K562 (cell line): Measurements from ENCODE around the gene TSPAN18. TPM values are rescaled to one million over a fixed set of nuclear protein-coding genes. Genes with fewer than 3 reads are reported as not detected.

Source experiments
- ATAC-seq: fragments of 200-7000 bp; cut with Tn5 transposase; 3 replicates; pipeline ENCODE4 v1.9.1; 2020; ENCODE audit warnings: moderate library complexity
- BruUV-seq: library from RNA; stranded (reverse); fragments of 400-500 nt; replicated peaks from 2 replicates; lab custom pipeline; 2021; lab: Mats Ljungman, UMichigan
- CTCF ChIA-PET: fragments of 300-600 bp; formaldehyde crosslinking; extraction: SDS; loops from one replicate; lab custom pipeline; 2021; ENCODE audit warnings: low intra/inter-chr PET ratio; lab: Yijun Ruan, JAX
- POLR2A ChIA-PET: fragments of 300-600, 350-650 bp; sonication (Branson Sonifier 250); formaldehyde crosslinking; extraction: SDS; loops from one replicate; lab custom pipeline; 2021; ENCODE audit warnings: antibody characterized with exemption, inconsistent platforms; lab: Yijun Ruan, JAX
- DNase-seq, 4 experiments: peaks; one replicate each; pipeline versions ENCODE4 v3.0.0 to v3.0.0-alpha.2; 2011 to 2018; ENCODE audit warnings: low spot score in 3 of 4, mixed read lengths in 3 of 4; ENCODE audit errors: extremely low read depth in 1 of 4
- FAIRE-seq: peaks from 2 replicates; lab custom pipeline; 2011; peaks lifted over from hg19 to GRCh38; lab: Jason Lieb, UNC
- H2AFZ ChIP-seq: 2 replicates; pipeline ENCODE4 v1.6.0; 2011; ENCODE audit warnings: low read depth, low read length, control low read depth, inconsistent platforms
- H3K27ac ChIP-seq: fragments of 200-600 bp; 3 replicates; pipeline ENCODE4 v1.8.0; 2011; ENCODE audit warnings: low read depth, mild to moderate bottlenecking, control low read depth, inconsistent platforms, low read length, moderate library complexity, mixed read lengths; ENCODE audit errors: extremely low read depth
- H3K27me3 ChIP-seq, 2 experiments: fragments of 300-600 bp in 1 of 2; 2 replicates in 1 of 2; 3 replicates in 1 of 2; pipeline versions ENCODE4 v1.6.0 to v1.8.0; 2011; ENCODE audit warnings: inconsistent platforms in 2 of 2, low read length in 2 of 2, mild to moderate bottlenecking in 1 of 2, mixed read lengths in 1 of 2, moderate library complexity in 1 of 2; ENCODE audit not compliant: control insufficient read depth in 2 of 2, insufficient read depth in 2 of 2
- H3K36me3 ChIP-seq: fragments of 300-600 bp; 3 replicates; pipeline ENCODE4 v1.8.0; 2011; ENCODE audit warnings: mild to moderate bottlenecking, low read length, inconsistent platforms; ENCODE audit not compliant: control insufficient read depth, insufficient read depth
- H3K4me1 ChIP-seq, 2 experiments: fragments of 200-600 bp in 1 of 2; replicated peaks in 1 of 2; 2 replicates in 1 of 2; 3 replicates in 1 of 2; pipeline versions ENCODE4 v1.5.1 to v1.8.0; 2011; ENCODE audit warnings: inconsistent platforms in 2 of 2, low read length in 2 of 2, mild to moderate bottlenecking in 1 of 2, mixed read lengths in 1 of 2, moderate library complexity in 1 of 2; ENCODE audit not compliant: control insufficient read depth in 2 of 2, insufficient read depth in 2 of 2
- H3K4me2 ChIP-seq: 2 replicates; pipeline ENCODE4 v1.6.1; 2011; ENCODE audit warnings: low read length, control low read depth, inconsistent platforms, mixed read lengths; ENCODE audit not compliant: insufficient read depth
- H3K4me3 ChIP-seq: fragments of 200-600 bp; sonication (generic), shearing (Covaris generic); 2 replicates; pipeline ENCODE4 v1.5.1; 2016; ENCODE audit warnings: control low read depth, inconsistent platforms
- H3K79me2 ChIP-seq: fragments of 200-600 bp; 3 replicates; pipeline ENCODE4 v1.8.0; 2011; ENCODE audit warnings: low read length, inconsistent platforms; ENCODE audit not compliant: control insufficient read depth, insufficient read depth
- H3K9ac ChIP-seq, 2 experiments: 2 replicates each; pipeline versions ENCODE4 v1.6.0 to v1.6.1; 2011; ENCODE audit warnings: low read depth in 2 of 2, low read length in 2 of 2, control low read depth in 1 of 2, inconsistent platforms in 1 of 2, mild to moderate bottlenecking in 1 of 2, mixed read lengths in 1 of 2; ENCODE audit not compliant: insufficient read depth in 1 of 2
- H3K9me1 ChIP-seq: one replicate; pipeline ENCODE4 v1.6.0; 2011; ENCODE audit warnings: inconsistent platforms, mild to moderate bottlenecking, low read length, moderate library complexity; ENCODE audit not compliant: control insufficient read depth, insufficient read depth
- H3K9me3 ChIP-seq: replicated peaks from 2 replicates; pipeline ENCODE4 v1.5.1; 2011; ENCODE audit warnings: low read depth, low read length, inconsistent platforms; ENCODE audit not compliant: control insufficient read depth, insufficient read depth
- H4K20me1 ChIP-seq: replicated peaks from 2 replicates; pipeline ENCODE4 v1.6.1; 2011; ENCODE audit warnings: low read length, inconsistent platforms, mixed read lengths; ENCODE audit not compliant: control insufficient read depth, insufficient read depth
- CC2D1A ChIP-seq: fragments of 450-650 bp; IDR thresholded peaks from 2 replicates; pipeline ENCODE4 v1.6.1; 2017; ENCODE audit warnings: mild to moderate bottlenecking
- HNRNPH1 ChIP-seq: fragments of 200-400 bp; formaldehyde crosslinking; optimal IDR thresholded peaks from 2 replicates; pipeline ENCODE3; 2017; ENCODE audit warnings: low read depth, mild to moderate bottlenecking, low read length, moderate library complexity
- ILK ChIP-seq: fragments of 450-650 bp; IDR thresholded peaks from 2 replicates; pipeline ENCODE4 v1.6.1; 2016; ENCODE audit warnings: missing genetic modification characterization, low read depth, mild to moderate bottlenecking, missing compliant biosample characterization, moderate library complexity, borderline replicate concordance
- NCOA2 ChIP-seq, 2 experiments: fragments of 450-650 bp; IDR thresholded peaks; 2 replicates each; pipeline ENCODE4 v1.6.1; 2018; ENCODE audit warnings: mild to moderate bottlenecking in 2 of 2, moderate library complexity in 1 of 2; ENCODE audit not compliant: partially characterized antibody in 2 of 2
- NUFIP1 ChIP-seq: fragments of 450-650 bp; IDR thresholded peaks from 2 replicates; pipeline ENCODE4 v1.6.1; 2018; ENCODE audit not compliant: partially characterized antibody
- RFX1 ChIP-seq: fragments of 450-650 bp; IDR thresholded peaks from 2 replicates; pipeline ENCODE4 v1.6.1; 2016; ENCODE audit warnings: mild to moderate bottlenecking, moderate library complexity
- RFX5 ChIP-seq: IDR thresholded peaks from 2 replicates; pipeline ENCODE4 v1.6.1; 2011; ENCODE audit warnings: low read depth, mild to moderate bottlenecking, improper control_type of control experiment, low read length
- SETDB1 ChIP-seq: IDR thresholded peaks from one replicate; pipeline ENCODE4 v1.6.1; 2012; ENCODE audit warnings: low read length, control low read depth, inconsistent platforms
- YBX1 ChIP-seq: fragments of 450-650 bp; IDR thresholded peaks from 2 replicates; pipeline ENCODE4 v1.7.1; 2016; ENCODE audit warnings: mild to moderate bottlenecking
- ZBTB17 ChIP-seq: fragments of 450-650 bp; formaldehyde crosslinking; IDR thresholded peaks from 2 replicates; pipeline ENCODE4 v1.4.0; 2020; ENCODE audit warnings: mild to moderate bottlenecking
- ZNF436 ChIP-seq: fragments of 250-450, 450-650 bp; sonication (Bioruptor Pico); formaldehyde crosslinking; IDR thresholded peaks from 2 replicates; pipeline ENCODE4 v1.7.0; 2020; ENCODE audit warnings: mild to moderate bottlenecking
- WGBS: fragments of 100-300 bp; shearing (Covaris generic); methylation state at CpG from one replicate; pipeline ENCODE4 v1.1.6; 2016; ENCODE audit warnings: low coverage, mixed read lengths; ENCODE audit not compliant: insufficient coverage; ENCODE audit errors: missing lambda C conversion rate; 5-methylcytosine and 5-hydroxymethylcytosine counted together
- in situ Hi-C: fragments of 300-500 bp; cut with MboI; formaldehyde crosslinking; loops from 4 replicates; pipeline ENCODE4 v1.15.0; 2018; ENCODE audit warnings: inconsistent platforms, mixed read lengths
- intact Hi-C: fragments of 100-400 bp; cut with micrococcal nuclease; formaldehyde crosslinking; loops from 2 replicates; pipeline ENCODE4 v1.14.2; 2022
- polyA plus RNA-seq, 8 experiments: library from polyadenylated mRNA; depleted of rRNA in 4 of 8; stranded (reverse) in 5 of 8; unstranded in 3 of 8; fragments of >200 nt; fragmentation: Nextera tagmentation in 2 of 8; fragmentation: Illumina TruSeq in 1 of 8; extraction: Ambion mirVana in 2 of 8; extraction: Trizol in 1 of 8; gene quantifications; 2 replicates each; pipeline versions ENCODE4 v1.2.1 to v1.2.3, GENCODE V29; 2011 to 2014; ENCODE audit warnings: inconsistent platforms in 1 of 8, missing spikeins in 1 of 8
- total RNA-seq, 7 experiments: library from RNA; depleted of rRNA in 6 of 7; stranded (reverse); fragments of >200 nt in 6 of 7; fragmentation: Illumina TruSeq in 2 of 7; extraction: Trizol in 2 of 7; gene quantifications; 2 replicates each; pipeline versions ENCODE4 v1.2.1 to v1.2.3, GENCODE V29; 2011 to 2021; ENCODE audit warnings: low replicate concordance in 1 of 7
- TF ChIP-seq, protein P1 (sequence below): fragments of 450-650 bp; IDR thresholded peaks from 2 replicates; pipeline ENCODE4 v1.6.1; 2016; ENCODE audit warnings: low read depth, mild to moderate bottlenecking, moderate library complexity
- TF ChIP-seq, protein P2 (sequence below): fragments of 450-650 bp; formaldehyde crosslinking; IDR thresholded peaks from 2 replicates; pipeline ENCODE4 v1.4.0; 2020; ENCODE audit warnings: mild to moderate bottlenecking, moderate library complexity
- TF ChIP-seq, protein P3 (sequence below), 2 experiments: IDR thresholded peaks; 2 replicates each; pipeline ENCODE4 v1.6.1; 2012; ENCODE audit warnings: improper control_type of control experiment in 2 of 2, low read depth in 2 of 2, low read length in 2 of 2, borderline replicate concordance in 1 of 2
- TF ChIP-seq, protein P4 (sequence below): fragments of 450-650 bp; formaldehyde crosslinking; IDR thresholded peaks from 2 replicates; pipeline ENCODE4 v1.4.0; 2022; ENCODE audit warnings: mild to moderate bottlenecking, moderate library complexity

Gene TSPAN18
- total and polyA plus RNA-seq, 9 of the 15 experiments (the other 6 are each of a cell fraction or from before 2014, with no cell fraction given) = 0.17 to 0.35 (median 0.22) TPM; not detected in 4

- no peak overlapping the region for H3K9ac ChIP-seq
- CTCF ChIA-PET = no interaction called here
- H3K9me3 ChIP-seq = no peaks in the 10 kb centered on the region
- peaks cover 0 to 3% of the 10 kb centered on the region in 2 experiments; a peak in 1 of 5 replicates for H3K4me1 ChIP-seq
- no peaks in the 10 kb centered on the region for H3K36me3 ChIP-seq
- no peak overlapping the region for H3K4me2 ChIP-seq
- BruUV-seq = no TSS peak
- H3K4me3 ChIP-seq = no peak overlapping the region
- intact Hi-C loops = no loop called here
- H3K9me1 ChIP-seq = no peaks in the 10 kb centered on the region
- POLR2A ChIA-PET = no interaction called here
- in situ Hi-C loops = no loop called here
- peaks cover 4% of the 10 kb centered on the region; the same call in 1 of the 2 replicates for H4K20me1 ChIP-seq
- no peak for TF ChIP-seq HNRNPH1
- TF ChIP-seq RFX1 = no peak
- TF ChIP-seq, protein P1, sequence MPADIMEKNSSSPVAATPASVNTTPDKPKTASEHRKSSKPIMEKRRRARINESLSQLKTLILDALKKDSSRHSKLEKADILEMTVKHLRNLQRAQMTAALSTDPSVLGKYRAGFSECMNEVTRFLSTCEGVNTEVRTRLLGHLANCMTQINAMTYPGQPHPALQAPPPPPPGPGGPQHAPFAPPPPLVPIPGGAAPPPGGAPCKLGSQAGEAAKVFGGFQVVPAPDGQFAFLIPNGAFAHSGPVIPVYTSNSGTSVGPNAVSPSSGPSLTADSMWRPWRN = no peak
- no peak for TF ChIP-seq YBX1
- TF ChIP-seq, protein P2, sequence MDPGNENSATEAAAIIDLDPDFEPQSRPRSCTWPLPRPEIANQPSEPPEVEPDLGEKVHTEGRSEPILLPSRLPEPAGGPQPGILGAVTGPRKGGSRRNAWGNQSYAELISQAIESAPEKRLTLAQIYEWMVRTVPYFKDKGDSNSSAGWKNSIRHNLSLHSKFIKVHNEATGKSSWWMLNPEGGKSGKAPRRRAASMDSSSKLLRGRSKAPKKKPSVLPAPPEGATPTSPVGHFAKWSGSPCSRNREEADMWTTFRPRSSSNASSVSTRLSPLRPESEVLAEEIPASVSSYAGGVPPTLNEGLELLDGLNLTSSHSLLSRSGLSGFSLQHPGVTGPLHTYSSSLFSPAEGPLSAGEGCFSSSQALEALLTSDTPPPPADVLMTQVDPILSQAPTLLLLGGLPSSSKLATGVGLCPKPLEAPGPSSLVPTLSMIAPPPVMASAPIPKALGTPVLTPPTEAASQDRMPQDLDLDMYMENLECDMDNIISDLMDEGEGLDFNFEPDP (CRISPR knock-in tag) = no peak
- TF ChIP-seq, protein P3, sequence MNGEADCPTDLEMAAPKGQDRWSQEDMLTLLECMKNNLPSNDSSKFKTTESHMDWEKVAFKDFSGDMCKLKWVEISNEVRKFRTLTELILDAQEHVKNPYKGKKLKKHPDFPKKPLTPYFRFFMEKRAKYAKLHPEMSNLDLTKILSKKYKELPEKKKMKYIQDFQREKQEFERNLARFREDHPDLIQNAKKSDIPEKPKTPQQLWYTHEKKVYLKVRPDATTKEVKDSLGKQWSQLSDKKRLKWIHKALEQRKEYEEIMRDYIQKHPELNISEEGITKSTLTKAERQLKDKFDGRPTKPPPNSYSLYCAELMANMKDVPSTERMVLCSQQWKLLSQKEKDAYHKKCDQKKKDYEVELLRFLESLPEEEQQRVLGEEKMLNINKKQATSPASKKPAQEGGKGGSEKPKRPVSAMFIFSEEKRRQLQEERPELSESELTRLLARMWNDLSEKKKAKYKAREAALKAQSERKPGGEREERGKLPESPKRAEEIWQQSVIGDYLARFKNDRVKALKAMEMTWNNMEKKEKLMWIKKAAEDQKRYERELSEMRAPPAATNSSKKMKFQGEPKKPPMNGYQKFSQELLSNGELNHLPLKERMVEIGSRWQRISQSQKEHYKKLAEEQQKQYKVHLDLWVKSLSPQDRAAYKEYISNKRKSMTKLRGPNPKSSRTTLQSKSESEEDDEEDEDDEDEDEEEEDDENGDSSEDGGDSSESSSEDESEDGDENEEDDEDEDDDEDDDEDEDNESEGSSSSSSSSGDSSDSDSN (IDR thresholded peaks at IDR 0.05; ENCODE audit: borderline replicate concordance in 1 of 2, low read depth in 2 of 2, low read length in 2 of 2) = no peak
- no peak for TF ChIP-seq ZBTB17 (CRISPR knock-in tag)
- no peak for TF ChIP-seq SETDB1
- TF ChIP-seq RFX5 = no peak
- no peak for TF ChIP-seq ZNF436 (CRISPR knock-in tag)
- TF ChIP-seq, protein P4, sequence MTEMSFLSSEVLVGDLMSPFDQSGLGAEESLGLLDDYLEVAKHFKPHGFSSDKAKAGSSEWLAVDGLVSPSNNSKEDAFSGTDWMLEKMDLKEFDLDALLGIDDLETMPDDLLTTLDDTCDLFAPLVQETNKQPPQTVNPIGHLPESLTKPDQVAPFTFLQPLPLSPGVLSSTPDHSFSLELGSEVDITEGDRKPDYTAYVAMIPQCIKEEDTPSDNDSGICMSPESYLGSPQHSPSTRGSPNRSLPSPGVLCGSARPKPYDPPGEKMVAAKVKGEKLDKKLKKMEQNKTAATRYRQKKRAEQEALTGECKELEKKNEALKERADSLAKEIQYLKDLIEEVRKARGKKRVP (CRISPR knock-in tag) = no peak
- no peak for TF ChIP-seq NCOA2 (IDR thresholded peaks at IDR 0.05; ENCODE audit: partially characterized antibody in 2 of 2)
- no peak for TF ChIP-seq NUFIP1
- TF ChIP-seq CC2D1A = no peak
- TF ChIP-seq ILK = no peak
- no peak for FAIRE-seq
- H3K79me2 ChIP-seq = no peaks in the 10 kb centered on the region
- H3K27me3 ChIP-seq = peaks cover 15 to 50% of the 10 kb centered on the region in 2 experiments; a peak in 4 of 5 replicates
- no peak overlapping the region for H3K27ac ChIP-seq
- no peak for DNase-seq
- H2AFZ ChIP-seq = no peak overlapping the region
- ATAC-seq = no peak
- WGBS = 2% methylated on average over 4 of the region's 4 CpGs
These were observed 148.3 kb downstream of the TSPAN18 start for GRCh38 chr11:44875037-44875436.
